Adrenal gland (tissue), 5 donors: ENCODE results near the gene C1QC.

Experiments used
- POLR2A ChIP-seq, 2 donors: fragments of 450-650 bp; IDR thresholded peaks; one replicate each; pipeline ENCODE4 v1.6.1; 2017; ENCODE audit warnings: antibody characterized with exemption in 2 of 2, mild to moderate bottlenecking in 2 of 2, moderate library complexity in 1 of 2
- TF ChIP-seq, protein P1 (sequence below), 6 experiments: fragments of 450-650 bp in 4 of 6; fragments of 200-600 bp in 2 of 6; sonication (generic) in 1 of 6; IDR thresholded peaks; 1 replicate in 5 of 6; 2 replicates in 1 of 6; pipeline versions ENCODE4 v1.5.1 to v1.8.0; 2016 to 2021; ENCODE audit warnings: antibody characterized with exemption in 6 of 6, mild to moderate bottlenecking in 2 of 6, moderate library complexity in 1 of 6
- donor health status: DM: no; HTN: no; CAD: no.

DNA sequence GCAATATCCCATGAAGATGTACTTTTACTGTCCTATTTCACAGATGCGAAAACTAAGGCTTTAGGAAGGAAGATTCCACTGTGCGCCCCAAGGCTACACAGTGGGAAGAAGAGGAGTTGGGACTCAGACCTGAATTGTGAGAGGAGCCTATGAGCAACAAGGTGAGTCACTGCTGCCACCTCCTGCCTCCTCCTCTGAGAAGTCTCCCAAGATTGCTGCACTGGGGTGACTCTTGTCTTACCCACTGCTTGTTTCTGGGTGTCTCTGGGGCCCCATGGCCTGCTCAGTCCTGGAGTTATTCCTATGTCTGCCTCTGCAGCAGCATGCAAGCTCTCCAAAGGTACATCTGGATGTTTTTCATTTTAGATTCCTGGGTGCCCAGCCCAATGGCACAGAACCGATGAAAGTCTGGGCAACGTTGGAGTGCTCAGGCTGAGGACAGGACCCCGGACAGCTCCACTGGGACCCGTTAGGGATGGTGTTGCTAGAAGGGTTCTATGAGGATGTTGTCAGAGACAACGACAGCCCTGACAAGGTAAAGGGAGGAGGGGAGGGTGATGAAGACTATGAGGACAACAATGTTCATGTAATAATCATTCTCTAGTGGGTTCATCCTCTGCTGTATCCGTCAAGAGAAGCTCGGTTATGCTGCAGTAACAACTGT is 18.0 kb upstream of the C1QC start:
- TF ChIP-seq, protein P1, sequence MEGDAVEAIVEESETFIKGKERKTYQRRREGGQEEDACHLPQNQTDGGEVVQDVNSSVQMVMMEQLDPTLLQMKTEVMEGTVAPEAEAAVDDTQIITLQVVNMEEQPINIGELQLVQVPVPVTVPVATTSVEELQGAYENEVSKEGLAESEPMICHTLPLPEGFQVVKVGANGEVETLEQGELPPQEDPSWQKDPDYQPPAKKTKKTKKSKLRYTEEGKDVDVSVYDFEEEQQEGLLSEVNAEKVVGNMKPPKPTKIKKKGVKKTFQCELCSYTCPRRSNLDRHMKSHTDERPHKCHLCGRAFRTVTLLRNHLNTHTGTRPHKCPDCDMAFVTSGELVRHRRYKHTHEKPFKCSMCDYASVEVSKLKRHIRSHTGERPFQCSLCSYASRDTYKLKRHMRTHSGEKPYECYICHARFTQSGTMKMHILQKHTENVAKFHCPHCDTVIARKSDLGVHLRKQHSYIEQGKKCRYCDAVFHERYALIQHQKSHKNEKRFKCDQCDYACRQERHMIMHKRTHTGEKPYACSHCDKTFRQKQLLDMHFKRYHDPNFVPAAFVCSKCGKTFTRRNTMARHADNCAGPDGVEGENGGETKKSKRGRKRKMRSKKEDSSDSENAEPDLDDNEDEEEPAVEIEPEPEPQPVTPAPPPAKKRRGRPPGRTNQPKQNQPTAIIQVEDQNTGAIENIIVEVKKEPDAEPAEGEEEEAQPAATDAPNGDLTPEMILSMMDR (IDR thresholded peaks at IDR 0.05) = no peak
- no peak for TF ChIP-seq POLR2A (IDR thresholded peaks at IDR 0.05)
